ENCODE results near the gene YTHDC2. TPM values are rescaled to one million over a fixed set of nuclear protein-coding genes. Genes with fewer than 3 reads are reported as not detected.

YTHDC2 gene
- 26.0 and 27.5 TPM in 2 replicates for total RNA-seq

DNA sequence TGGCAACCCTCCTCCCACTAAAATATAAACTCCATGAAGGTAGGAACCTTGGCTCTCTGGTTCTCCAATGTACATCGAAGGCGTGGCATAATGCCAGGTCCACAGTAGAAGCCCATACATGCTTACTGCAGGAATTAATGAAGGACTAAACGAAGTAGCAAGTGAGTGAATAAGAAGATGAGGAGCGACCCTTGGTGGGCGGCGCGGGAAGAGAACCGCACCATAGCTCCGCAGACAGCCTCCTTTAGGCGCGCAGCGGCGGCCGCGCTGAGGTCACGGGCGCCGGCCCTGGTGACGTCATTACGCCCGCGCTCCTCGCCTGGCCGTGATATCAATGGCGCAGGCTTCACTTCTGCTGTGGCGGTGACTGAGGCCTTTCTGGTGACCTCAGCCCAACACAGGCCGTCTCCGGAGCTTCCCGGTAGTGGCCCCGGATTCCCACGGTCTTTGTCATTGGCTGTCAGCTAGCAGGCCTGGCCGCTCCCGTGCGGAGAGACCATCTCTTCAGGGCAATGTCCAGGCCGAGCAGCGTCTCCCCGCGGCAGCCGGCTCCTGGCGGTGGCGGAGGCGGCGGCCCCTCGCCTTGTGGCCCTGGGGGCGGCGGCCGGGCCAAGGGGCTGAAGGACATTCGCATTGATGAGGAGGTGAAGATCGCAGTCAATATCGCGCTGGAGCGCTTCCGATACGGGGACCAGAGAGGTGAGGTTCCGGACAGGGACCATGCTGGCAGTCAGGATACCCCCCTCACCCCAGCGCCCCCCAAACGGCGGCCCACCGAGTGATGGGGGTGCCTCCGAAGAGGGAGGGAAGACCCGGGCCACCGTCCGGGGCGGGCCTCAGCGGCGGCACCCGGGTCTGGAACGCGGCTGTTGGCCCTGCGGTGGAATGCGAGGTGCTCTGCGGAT, at the start of gene YTHDC2:
Gene YTHDC2 (plus strand): TSS at position 311 of the 905 bp plus-strand sequence. CDS start 202 bp downstream, at position 513.
- intact Hi-C loops (cut with micrococcal nuclease), result loop anchor here (1.0 to 10.0 kb wide), 8 partner anchors 24 to 1349 kb away; partner anchors contain the start of genes REEP5 and SRP19
- peak; percentile 82 for DNase-seq (ENCODE audit: low spot score)
- H3K27me3 Mint-ChIP-seq (ENCODE audit: insufficient read depth), result peaks cover 9% of the 10 kb centered on the region
- H3K36me3 Mint-ChIP-seq (ENCODE audit: low read depth), result peaks cover 17% of the 10 kb centered on the region
- peaks cover 35% of the 10 kb centered on the region for H3K4me1 Mint-ChIP-seq (ENCODE audit: low read depth)
- H3K27ac Mint-ChIP-seq, result peak within 1 kb of the TSS; percentile 87
- peaks cover 4% of the 10 kb centered on the region for H3K9me3 Mint-ChIP-seq
- H3K4me3 Mint-ChIP-seq, result peak within 1 kb of the TSS; percentile 94

DNA sequence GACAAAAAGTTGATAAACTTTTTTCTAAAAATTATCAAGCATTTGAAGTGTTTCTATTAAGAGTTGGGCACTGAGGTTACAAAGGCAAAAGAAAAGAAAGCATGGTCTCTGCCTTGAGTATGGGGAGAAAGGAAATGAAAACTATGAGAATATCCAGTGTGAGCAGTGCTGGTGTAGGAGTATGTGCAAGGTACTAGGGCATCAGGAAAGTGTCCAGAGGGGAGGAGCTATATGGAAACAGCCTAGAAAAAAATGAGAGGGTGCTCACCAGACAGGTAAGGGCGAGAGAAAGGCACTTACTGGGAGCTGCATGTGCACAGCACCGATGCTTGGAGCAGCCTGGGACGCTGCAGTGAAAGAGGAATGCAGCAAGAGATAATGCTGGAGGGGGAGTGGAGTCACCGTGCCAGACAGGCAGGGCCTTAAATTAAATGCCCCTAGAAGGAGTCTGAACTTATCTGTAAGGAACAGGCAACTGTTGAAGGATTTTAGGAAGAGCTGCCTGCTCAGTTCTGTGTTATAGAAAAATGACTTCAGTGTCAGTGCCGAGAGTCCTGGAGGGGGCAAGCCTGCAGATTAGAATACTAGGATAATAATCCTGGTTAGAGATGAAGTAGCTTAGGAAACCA, 39.3 kb upstream of the YTHDC2 start:
- Mint-ChIP-seq H3K4me1 (ENCODE audit: low read depth) (no peaks in the 10 kb centered on the region), H3K27ac (no peak overlapping the region), H3K4me3 (no peak overlapping the region), H3K9me3 (no peaks in the 10 kb centered on the region), H3K27me3 (ENCODE audit: insufficient read depth) (peaks cover 33% of the 10 kb centered on the region), H3K36me3 (ENCODE audit: low read depth) (no peaks in the 10 kb centered on the region)
- intact Hi-C loops (cut with micrococcal nuclease), result no loop called here
- no peak for DNase-seq (ENCODE audit: low spot score)

DNA sequence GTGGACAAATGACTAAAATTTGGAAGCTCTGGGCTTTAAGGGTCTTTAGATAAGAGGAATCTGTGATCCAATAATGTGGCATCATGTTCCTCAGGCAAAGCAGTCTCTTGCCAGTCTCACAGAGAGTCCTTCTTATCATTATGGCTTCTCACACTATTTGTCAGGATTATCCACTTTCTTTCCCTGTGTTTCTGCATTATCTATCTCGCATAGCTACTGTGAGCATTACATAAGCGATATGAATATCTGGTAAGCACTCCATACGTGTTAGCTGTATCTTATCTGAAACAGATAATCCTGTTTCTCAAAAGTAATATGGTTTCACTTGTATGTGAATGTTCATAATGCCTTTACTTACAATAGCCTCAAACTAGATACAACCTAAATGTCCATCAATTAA, 34.8 kb upstream of the YTHDC2 start:
- no peak for DNase-seq (ENCODE audit: low spot score)
- H3K36me3 Mint-ChIP-seq (ENCODE audit: low read depth), result no peaks in the 10 kb centered on the region
- no peaks in the 10 kb centered on the region for H3K9me3 Mint-ChIP-seq
- no peaks in the 10 kb centered on the region for H3K4me1 Mint-ChIP-seq (ENCODE audit: low read depth)
- peaks cover 49% of the 10 kb centered on the region for H3K27me3 Mint-ChIP-seq (ENCODE audit: insufficient read depth)
- intact Hi-C loops (cut with micrococcal nuclease), result no loop called here
- H3K27ac Mint-ChIP-seq, result no peak overlapping the region
- no peak overlapping the region for H3K4me3 Mint-ChIP-seq

DNA sequence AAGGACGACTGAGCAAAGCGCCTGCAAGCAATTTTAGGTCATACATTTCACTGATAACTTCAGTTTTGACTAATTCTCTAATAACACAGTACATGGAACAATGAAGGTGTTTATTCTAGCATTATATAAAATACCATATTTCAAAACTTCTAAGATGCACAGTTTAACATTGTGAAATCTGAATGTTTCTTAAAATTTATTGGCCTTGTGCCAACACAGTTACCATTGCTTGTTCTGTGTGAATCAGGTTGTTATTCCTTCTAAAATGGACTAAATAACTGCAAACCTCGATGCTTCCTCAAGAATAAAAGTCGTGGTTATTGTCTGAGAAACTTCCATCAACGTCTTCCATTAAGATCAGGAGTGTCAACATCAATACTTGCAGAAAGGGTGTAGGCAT, 33.3 kb upstream of the YTHDC2 start:
- Mint-ChIP-seq H3K4me1 (ENCODE audit: low read depth) (no peaks in the 10 kb centered on the region), H3K9me3 (no peaks in the 10 kb centered on the region), H3K27ac (no peak overlapping the region), H3K4me3 (no peak overlapping the region), H3K27me3 (ENCODE audit: insufficient read depth) (peaks cover 54% of the 10 kb centered on the region), H3K36me3 (ENCODE audit: low read depth) (no peaks in the 10 kb centered on the region)
- intact Hi-C loops (cut with micrococcal nuclease), result no loop called here
- DNase-seq (ENCODE audit: low spot score), result no peak

DNA sequence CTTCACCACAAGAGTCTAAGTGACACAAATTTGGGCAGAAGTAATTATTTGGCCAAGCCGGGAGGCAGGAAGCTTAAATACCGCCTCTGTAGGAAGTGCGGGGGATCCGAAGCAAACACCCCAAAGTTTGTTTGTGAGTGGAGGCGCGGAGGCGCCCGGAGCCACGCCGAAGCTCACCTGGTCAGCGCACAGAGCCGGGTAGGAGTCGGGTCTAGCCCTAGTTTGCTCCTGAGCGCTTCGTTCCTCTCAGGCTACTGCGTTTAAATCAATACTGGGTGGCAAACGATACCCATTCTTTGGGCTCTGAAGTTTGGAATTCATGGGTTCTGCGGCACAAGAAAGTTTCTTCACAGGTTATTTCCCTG, 26.1 kb upstream of the YTHDC2 start:
- Mint-ChIP-seq H3K4me1 (ENCODE audit: low read depth) (peaks cover 26% of the 10 kb centered on the region), H3K27me3 (ENCODE audit: insufficient read depth) (peaks cover 71% of the 10 kb centered on the region), H3K27ac (no peak overlapping the region), H3K36me3 (ENCODE audit: low read depth) (peaks cover 3% of the 10 kb centered on the region), H3K4me3 (peak overlapping the region; percentile 74), H3K9me3 (peaks cover 21% of the 10 kb centered on the region)
- no peak for DNase-seq (ENCODE audit: low spot score)
- intact Hi-C loops (cut with micrococcal nuclease), result no loop called here

DNA sequence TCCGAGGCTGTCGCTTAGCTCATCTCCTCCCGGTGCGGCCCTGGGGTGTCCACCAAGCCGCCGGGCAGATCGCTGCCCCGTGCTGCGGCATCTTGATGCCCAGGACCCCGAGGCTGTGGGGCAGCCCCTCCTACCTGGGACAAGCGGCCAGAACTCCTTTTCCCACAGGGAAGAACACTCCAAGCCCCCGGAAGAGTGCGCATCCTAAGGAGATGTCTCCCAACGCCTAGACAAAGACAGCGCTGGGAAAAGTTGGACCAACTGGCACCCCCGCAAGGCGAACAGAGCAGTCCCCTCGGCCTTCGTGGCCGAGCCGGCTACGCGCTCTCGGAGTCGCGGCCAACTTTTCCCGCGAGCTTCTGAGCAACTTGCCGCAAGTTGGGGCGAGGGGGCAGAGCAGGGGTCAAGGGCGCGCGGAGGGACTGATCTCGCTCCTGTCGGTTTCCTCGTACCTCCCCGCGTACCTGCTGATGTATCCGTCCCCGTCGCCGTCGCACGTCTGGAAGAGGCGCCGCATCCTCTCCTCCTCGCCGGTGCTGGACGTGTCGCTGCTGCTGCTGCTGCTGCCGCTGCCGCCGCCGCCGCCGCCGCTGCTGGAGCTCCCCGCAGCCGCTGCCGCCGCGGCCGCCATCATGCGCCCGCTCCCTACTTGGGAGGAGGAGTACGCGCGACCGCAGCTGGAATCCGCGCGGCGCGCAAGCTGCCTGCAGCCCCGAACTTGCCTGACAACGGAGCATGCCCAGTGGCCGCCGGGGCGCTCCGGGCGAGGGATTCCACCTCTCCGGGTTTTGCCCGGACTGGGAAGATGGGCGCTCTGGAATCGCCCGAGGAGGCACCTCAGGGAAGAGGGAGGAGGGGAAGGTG, 25.5 kb upstream of the YTHDC2 start, which contains the start of gene MCC:
Gene MCC (minus strand): TSS at position 673 of the 864 bp plus-strand sequence.
- peaks cover 21% of the 10 kb centered on the region for H3K9me3 Mint-ChIP-seq
- intact Hi-C loops (cut with micrococcal nuclease), result no loop called here
- no peak within 1 kb of the TSS for H3K27ac Mint-ChIP-seq

DNA sequence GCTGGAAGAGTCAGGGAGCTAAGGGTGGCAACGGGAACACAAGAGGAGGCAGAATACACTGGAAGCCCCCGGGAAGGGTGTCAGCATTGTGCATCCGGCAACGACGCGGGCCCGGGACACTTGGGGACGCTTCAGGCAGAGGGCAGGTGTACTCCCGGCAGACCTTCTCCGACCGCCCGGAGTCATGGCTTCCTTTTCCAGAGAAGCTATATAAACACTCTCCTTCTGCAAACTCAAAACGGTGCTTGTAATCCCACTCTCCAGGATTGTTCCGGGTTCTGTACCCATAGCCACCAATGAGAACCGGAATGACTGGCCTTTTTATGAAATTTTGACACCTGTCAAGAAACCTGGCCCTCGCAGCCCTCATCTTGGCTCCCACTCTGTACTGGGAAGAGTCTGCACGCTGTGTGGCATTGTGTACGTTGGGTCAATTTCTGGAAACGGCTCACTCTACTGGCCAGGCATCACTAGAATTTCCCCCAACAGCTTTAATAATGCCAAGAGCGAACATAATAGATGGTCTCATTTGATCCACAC, 24.8 kb upstream of the YTHDC2 start:
- DNase-seq (ENCODE audit: low spot score), result no peak
- peak overlapping the region; percentile 76 for H3K4me3 Mint-ChIP-seq
- H3K36me3 Mint-ChIP-seq (ENCODE audit: low read depth), result peaks cover 3% of the 10 kb centered on the region
- H3K9me3 Mint-ChIP-seq, result peaks cover 21% of the 10 kb centered on the region
- intact Hi-C loops (cut with micrococcal nuclease), result loop anchor here (1.0 kb wide), 1 partner anchor 25 kb away; the partner anchor contains the start of gene YTHDC2
- peaks cover 74% of the 10 kb centered on the region for H3K27me3 Mint-ChIP-seq (ENCODE audit: insufficient read depth)
- no peak overlapping the region for H3K27ac Mint-ChIP-seq
- H3K4me1 Mint-ChIP-seq (ENCODE audit: low read depth), result peaks cover 26% of the 10 kb centered on the region

More for the DNA sequence above, 25.5 kb upstream of the YTHDC2 start, which contains the start of gene MCC:
- peak; percentile 2 for DNase-seq (ENCODE audit: low spot score)
- Mint-ChIP-seq H3K27me3 (ENCODE audit: insufficient read depth) (peaks cover 73% of the 10 kb centered on the region), H3K4me1 (ENCODE audit: low read depth) (peaks cover 26% of the 10 kb centered on the region), H3K4me3 (peak within 1 kb of the TSS; percentile 76), H3K36me3 (ENCODE audit: low read depth) (peaks cover 3% of the 10 kb centered on the region)

DNA sequence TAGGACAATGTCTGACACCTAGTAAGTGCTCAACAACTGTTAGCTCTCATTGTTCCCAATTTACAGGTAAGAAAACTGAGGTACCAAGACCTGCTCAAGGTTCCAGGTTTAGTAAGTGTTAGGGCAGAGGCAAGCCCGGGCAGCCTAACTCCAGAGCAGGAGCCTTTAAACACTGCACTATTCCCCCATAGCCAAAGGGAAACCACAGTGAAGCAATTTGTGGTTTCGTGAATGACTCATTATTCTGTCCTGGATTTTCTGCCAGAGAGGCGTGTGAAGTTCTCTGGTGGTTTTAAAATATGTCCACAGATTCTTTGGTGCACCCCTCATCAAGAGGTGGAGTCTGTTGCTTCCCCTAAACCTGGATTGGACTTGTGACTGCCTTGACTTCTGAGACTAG, 24.2 kb upstream of the YTHDC2 start:
- H3K4me3 Mint-ChIP-seq, result peak overlapping the region; percentile 76
- H3K27me3 Mint-ChIP-seq (ENCODE audit: insufficient read depth), result peaks cover 74% of the 10 kb centered on the region

DNA sequence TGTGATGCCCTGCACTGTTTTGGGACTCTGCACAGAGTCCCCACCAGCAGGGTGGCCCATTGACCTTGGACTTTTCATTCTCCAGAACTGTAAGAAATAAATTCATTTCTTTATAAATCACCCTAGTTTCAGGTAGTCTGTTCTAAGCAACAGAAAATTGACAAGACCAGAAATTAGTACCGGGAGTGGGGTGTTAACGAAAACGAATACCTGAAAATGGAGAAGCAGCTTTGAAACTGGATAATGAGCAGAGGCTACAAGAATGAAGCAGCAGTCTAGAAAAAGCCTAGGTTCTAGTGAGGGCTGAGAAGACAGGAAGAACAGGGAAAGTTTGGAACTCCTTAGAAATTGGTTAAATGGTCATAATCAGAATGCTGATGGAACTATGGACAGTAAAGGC, 23.2 kb upstream of the YTHDC2 start:
- Mint-ChIP-seq H3K36me3 (ENCODE audit: low read depth) (peaks cover 3% of the 10 kb centered on the region), H3K27ac (no peak overlapping the region), H3K27me3 (ENCODE audit: insufficient read depth) (peaks cover 71% of the 10 kb centered on the region), H3K4me1 (ENCODE audit: low read depth) (peaks cover 26% of the 10 kb centered on the region), H3K9me3 (peaks cover 21% of the 10 kb centered on the region), H3K4me3 (no peak overlapping the region)
- no peak for DNase-seq (ENCODE audit: low spot score)
- intact Hi-C loops (cut with micrococcal nuclease), result no loop called here

More for the DNA sequence above, 24.2 kb upstream of the YTHDC2 start:
- Mint-ChIP-seq H3K4me1 (ENCODE audit: low read depth) (peaks cover 26% of the 10 kb centered on the region), H3K9me3 (peaks cover 21% of the 10 kb centered on the region), H3K36me3 (ENCODE audit: low read depth) (peaks cover 3% of the 10 kb centered on the region), H3K27ac (no peak overlapping the region)
- peak; percentile 10 for DNase-seq (ENCODE audit: low spot score)
- intact Hi-C loops (cut with micrococcal nuclease), result loop anchor here (1.0 kb wide), 1 partner anchor 24 kb away; the partner anchor contains the start of gene YTHDC2

DNA sequence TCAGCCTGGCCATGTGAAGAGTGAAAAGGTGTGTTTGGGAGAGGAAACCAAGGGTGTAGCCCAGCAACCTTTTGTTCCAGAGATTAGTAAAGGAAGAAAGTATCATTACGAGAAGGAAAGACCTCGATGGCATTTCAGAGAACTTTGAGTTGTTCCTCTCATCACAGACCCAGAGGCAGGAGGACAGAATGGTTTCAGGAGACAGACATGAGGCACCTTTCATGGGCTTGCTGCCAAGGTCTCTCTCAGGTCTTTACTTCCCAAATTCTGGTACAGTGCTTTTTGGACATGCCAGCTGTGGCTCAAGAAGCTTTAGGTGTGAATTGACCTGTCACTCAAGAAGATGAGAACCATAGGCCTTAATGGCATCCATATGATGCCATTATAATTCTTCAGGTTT, 22.5 kb upstream of the YTHDC2 start:
- Mint-ChIP-seq H3K27ac (no peak overlapping the region), H3K4me1 (ENCODE audit: low read depth) (peaks cover 26% of the 10 kb centered on the region), H3K27me3 (ENCODE audit: insufficient read depth) (peaks cover 67% of the 10 kb centered on the region), H3K9me3 (peaks cover 21% of the 10 kb centered on the region), H3K4me3 (no peak overlapping the region), H3K36me3 (ENCODE audit: low read depth) (peaks cover 3% of the 10 kb centered on the region)
- no peak for DNase-seq (ENCODE audit: low spot score)
- intact Hi-C loops (cut with micrococcal nuclease), result no loop called here

DNA sequence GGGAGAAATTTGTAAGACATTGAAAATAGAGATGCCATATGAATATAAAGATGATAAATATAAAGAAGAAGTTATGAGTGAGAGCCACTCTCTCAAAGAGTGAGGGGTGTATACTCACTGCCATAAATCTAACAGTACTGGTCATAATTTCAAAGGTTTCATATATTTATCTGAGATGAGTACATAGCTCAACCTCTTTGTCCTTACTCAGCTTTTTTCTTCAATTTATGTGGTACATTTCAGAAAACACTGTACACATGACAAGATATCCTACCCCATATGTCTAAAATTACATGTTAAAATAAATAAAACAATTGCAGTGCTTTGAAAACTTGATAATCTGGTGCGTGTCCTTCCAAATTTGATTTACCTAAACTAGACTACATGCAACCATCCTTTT, 20.0 kb upstream of the YTHDC2 start:
- Mint-ChIP-seq H3K27ac (no peak overlapping the region), H3K4me1 (ENCODE audit: low read depth) (peaks cover 16% of the 10 kb centered on the region), H3K4me3 (no peak overlapping the region), H3K27me3 (ENCODE audit: insufficient read depth) (peaks cover 64% of the 10 kb centered on the region), H3K9me3 (peaks cover 21% of the 10 kb centered on the region), H3K36me3 (ENCODE audit: low read depth) (peaks cover 3% of the 10 kb centered on the region)
- intact Hi-C loops (cut with micrococcal nuclease), result no loop called here
- DNase-seq (ENCODE audit: low spot score), result no peak

DNA sequence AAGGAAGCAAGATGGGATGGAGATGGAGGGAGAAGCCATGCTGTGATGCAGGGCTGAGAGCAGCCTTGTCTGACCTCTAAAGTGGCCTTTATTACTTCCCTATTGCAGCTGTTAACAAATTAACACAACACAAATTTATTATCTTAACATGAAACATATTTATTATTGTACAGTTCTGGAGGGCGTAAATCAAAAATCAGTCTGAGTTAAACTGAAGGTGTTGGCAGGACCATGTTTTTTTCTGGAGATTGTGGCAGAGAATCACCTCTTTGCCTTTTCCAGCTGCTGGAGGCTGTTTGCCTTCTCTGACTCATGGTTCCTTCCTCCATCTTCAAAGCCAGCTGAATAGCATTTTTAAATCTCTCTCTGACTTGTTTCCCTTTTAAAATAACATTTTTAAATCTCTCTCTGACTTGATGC, 18.1 kb upstream of the YTHDC2 start:
- H3K36me3 Mint-ChIP-seq (ENCODE audit: low read depth), result peaks cover 3% of the 10 kb centered on the region
- H3K9me3 Mint-ChIP-seq, result peaks cover 10% of the 10 kb centered on the region
- peaks cover 62% of the 10 kb centered on the region for H3K27me3 Mint-ChIP-seq (ENCODE audit: insufficient read depth)
- H3K27ac Mint-ChIP-seq, result no peak overlapping the region
- no peak for DNase-seq (ENCODE audit: low spot score)
- H3K4me3 Mint-ChIP-seq, result no peak overlapping the region
- no peaks in the 10 kb centered on the region for H3K4me1 Mint-ChIP-seq (ENCODE audit: low read depth)
- intact Hi-C loops (cut with micrococcal nuclease), result no loop called here

Measured in activated T-helper 1 cell treated with anti-CD3 and anti-CD28 coated beads, Interleukin-12 subunit alpha, Interleukin-12 subunit beta, Interleukin-2, Interleukin-4 antibody, amounts not matched to agents 30 ng/mL and 10 ng/mL and 1 ng/mL, durations not matched to agents 14 hours and 24 hours and 36 hours (primary cell).